ENCODE data around the gene RAB28.

DNA sequence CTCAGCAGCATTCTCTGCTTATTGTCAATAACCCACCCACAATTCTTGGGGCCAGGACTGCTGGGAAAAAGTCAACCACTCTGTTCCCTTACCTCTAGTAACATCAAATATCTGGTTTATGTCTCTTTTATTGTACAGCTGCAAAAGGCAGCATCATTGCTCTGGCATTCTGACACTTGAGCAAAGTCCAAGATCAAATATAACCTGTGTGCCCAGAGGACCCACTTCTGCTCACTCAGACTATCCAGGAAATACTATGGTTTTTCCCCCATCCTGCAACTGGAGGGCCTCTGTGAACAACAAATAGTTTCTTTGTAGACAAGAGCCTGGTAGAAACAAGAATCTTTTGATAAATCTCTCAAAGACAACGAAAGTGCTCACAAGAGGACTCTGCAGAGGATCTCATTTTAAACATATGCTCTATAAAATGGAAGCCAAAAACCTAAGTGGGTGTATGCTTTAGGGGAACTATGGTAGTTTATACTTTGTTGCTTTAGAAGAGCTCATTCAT, 154.7 kb downstream of the RAB28 start:
- TF ChIP-seq, protein P1, sequence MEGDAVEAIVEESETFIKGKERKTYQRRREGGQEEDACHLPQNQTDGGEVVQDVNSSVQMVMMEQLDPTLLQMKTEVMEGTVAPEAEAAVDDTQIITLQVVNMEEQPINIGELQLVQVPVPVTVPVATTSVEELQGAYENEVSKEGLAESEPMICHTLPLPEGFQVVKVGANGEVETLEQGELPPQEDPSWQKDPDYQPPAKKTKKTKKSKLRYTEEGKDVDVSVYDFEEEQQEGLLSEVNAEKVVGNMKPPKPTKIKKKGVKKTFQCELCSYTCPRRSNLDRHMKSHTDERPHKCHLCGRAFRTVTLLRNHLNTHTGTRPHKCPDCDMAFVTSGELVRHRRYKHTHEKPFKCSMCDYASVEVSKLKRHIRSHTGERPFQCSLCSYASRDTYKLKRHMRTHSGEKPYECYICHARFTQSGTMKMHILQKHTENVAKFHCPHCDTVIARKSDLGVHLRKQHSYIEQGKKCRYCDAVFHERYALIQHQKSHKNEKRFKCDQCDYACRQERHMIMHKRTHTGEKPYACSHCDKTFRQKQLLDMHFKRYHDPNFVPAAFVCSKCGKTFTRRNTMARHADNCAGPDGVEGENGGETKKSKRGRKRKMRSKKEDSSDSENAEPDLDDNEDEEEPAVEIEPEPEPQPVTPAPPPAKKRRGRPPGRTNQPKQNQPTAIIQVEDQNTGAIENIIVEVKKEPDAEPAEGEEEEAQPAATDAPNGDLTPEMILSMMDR (IDR thresholded peaks at IDR 0.05), result no peak
- no peak for TF ChIP-seq POLR2A (IDR thresholded peaks at IDR 0.05)
